Erythroblast (primary cell): Measurements from ENCODE around the gene NPTN.
A peak's percentile ranks its signal among the peaks of the same experiment; 100 is the strongest.
"Not testable (repeated sequence)": the region's sequence is repeated elsewhere in the genome, so short reads cannot be mapped to it uniquely, and the experiment has no call there.

Source experiments
- DNase-seq, 2 experiments: peaks; one replicate each; lab custom pipeline; 2025; lab: John Stamatoyannopoulos, UW
- GATA1 ChIP-seq: IDR thresholded peaks from 2 replicates; pipeline ENCODE4 v1.6.1; 2011; ENCODE audit warnings: low read depth, mild to moderate bottlenecking, control low read depth, low read length, moderate library complexity
- POLR2A ChIP-seq: IDR thresholded peaks from 2 replicates; pipeline ENCODE4 v1.6.1; 2011; ENCODE audit warnings: mild to moderate bottlenecking, low read length

NPTN gene

DNA sequence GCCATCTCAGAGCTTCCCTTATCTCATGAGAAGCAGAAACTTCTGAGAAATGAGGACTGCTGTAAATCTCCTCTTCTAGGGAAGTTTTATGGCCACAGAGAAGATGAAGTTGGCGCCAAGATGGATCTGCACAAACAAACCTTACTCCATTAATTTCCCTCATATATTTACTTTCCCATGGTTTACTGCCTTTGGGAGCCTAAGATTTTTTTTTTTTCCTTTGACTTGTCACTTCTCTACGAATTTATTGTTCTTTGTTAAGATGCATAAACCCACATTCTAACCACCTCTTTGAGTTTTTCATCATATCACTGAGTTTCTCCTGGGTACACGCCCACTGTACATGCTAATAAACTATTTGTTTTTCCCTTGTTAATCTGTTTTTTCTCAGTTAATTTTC is 21.5 kb upstream of the NPTN start:
- no peak for TF ChIP-seq POLR2A
- no peak for TF ChIP-seq GATA1

DNA sequence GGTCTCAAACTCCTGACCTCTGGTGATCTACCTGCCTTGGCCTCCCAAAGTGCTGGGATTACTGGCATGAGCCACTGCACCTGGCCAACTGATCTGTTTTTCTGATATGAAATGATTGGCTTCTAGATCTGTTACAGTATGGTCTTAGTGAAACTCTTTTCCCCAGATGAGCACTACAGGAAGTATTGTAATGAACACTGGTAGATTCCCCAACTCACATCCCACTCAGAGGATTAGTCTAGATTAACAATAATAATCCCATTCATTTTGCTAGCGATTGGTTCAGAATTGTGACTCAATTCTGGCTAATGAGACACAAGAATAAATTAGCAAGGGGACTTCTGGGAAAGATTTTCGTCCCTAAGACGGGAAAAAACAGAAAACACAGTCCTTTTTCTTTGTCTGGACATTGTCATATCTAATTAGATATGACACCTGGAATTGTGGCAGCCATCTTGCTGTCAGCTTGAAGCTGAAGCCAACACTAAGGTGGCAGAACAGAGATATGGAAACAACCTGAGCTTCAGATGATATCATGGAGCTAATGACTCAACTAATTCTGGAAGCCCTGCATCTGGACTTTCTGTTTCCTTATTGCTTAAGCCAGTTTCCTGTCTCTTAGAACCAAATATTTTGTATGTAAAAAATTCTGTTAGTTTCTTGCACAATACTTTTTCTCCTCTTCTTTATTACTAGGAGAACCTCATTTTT is 17.4 kb upstream of the NPTN start:
- no peak for TF ChIP-seq POLR2A
- TF ChIP-seq GATA1 = no peak
- DNase-seq = no peak

More for the DNA sequence above, 21.5 kb upstream of the NPTN start:
- DNase-seq = no peak

DNA sequence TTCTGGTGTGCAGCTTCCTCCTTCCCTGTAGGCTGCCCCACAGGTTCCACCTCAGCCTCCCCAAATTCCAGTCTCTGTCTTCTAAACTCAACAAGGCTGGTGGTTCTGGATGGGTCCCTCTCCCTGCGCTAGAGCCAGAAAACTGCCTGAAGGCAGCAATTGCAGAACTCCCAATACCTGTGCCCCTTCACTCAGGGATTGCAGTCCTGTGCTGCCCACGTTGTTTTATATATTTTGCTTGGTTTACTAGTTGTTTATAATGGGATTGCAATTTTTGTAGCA is 14.8 kb upstream of the NPTN start:
- TF ChIP-seq POLR2A = no peak
- TF ChIP-seq GATA1 = no peak
- no peak for DNase-seq

DNA sequence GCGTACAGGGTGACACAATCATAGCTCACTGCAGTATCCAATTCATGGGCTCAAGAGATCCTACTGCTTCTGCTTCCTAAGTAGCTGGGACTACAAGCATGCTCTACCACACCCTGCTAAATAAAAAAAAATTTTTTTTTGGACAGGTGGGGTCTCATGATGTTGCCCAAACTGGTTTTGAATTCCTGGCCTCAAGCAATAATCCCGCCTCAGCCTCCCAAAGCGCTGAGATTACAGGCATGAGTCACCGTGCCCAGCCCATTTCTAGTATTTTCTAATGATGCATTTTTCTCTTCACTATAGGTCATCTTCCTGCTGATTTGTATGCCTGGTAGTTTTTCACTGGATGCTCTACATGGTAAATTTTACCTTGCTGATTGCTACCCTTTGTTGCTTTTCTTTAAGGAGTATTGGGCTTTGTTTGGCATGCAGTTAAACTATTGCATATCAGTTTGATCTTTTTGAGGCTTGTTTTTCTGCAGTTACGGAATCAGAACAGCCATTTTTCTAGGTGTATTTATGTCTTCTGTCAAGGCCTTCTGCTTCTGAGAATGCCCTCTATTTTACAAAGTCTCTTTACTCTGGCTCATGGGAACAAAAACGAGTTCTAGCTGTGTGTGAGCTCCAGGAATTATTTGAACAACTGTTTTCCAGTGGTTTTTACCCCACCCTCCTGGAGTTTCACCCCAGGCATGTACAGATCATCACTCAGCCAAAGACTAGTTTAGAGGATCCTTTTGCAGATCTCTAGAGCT is 14.2 kb upstream of the NPTN start:
- DNase-seq = no peak
- TF ChIP-seq POLR2A = no peak
- no peak for TF ChIP-seq GATA1

DNA sequence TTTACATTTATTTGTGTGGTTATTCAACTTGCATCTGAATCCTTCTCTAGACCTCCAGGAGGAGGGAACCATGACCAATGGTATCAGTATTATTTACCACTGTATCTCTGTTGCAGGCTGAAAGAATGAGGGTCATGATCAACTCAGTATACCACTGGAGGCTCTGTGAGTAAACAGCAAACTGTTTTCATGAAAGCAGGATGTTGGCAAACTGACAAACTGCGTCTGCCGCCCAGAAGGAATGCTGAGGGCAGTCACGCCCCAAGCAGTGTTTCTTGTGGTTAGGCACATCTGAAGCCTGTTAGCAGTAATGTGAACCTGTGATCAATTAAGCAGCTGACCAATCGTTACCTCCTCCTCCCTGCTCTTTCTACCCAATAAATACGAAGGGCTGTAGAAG is 6.3 kb upstream of the NPTN start:
- DNase-seq = not testable (repeated sequence)

DNA sequence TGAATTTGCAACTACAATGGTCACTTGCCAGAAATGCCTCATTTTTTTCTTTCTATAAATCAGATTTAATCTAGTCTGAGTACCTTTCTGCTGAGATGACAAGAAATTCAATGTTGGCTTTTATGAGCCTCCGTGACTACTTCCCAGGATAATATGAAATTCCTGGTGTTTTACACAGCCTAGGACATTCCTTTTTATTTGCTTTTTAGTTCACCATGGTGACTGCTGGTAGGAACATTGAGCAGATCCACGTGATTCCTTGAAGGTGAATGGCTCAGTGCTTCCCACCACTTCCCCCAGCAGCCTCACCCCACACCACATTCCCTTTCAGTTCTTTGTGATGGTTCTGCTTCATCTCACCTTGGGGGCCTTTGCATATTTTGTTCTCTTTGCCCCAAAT is 4.3 kb upstream of the NPTN start:
- DNase-seq = no peak
- TF ChIP-seq GATA1 = no peak
- TF ChIP-seq POLR2A = no peak

DNA sequence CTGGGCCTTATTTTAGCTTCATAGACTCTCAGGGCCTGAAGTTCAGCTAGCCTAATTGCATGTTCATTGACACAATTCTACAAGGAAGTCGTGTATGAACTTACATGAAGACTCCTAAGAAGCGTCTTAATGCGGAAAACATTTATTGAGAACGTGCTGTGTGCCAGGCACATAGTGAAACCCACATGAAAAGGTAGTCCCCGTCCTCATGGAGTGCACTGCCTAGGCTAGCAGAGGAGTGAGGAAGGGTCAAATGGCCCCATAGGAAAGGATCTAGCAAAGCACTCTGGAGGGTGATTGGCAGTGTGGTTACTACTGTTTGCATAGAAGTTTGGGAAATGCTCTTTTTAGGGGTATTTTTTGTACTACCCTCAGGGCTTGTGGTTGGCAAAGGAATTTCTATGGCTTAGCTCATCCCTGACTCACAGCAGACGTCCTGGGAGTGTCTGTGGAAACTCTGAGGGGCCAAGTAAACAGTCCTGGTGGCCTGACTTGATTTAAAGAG is 854 bp upstream of the NPTN start:
- no peak for TF ChIP-seq POLR2A
- no peak for TF ChIP-seq GATA1
- no peak for DNase-seq

DNA sequence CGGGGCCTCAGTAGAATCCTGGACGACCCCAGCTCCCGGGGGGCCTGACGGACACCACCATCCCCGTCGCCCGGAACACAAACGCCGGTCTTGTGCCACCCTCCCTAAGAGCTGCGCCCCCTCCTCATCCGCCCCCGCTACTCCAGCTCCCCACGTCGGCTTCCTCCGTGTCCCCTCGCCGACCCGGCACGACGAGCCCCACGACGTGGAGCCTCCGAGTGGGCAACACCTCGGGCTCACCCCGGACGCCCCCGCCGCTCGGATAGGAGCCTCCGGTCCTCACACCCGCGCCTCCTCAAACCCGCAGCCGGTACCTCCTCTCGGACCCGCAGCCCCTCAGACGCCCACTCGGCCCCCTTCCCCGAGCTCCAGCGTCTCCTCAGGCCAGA is 525 bp downstream of the NPTN start:
- TF ChIP-seq GATA1 = no peak
- peak in 1 of 2 experiments; percentile 63 for DNase-seq

DNA sequence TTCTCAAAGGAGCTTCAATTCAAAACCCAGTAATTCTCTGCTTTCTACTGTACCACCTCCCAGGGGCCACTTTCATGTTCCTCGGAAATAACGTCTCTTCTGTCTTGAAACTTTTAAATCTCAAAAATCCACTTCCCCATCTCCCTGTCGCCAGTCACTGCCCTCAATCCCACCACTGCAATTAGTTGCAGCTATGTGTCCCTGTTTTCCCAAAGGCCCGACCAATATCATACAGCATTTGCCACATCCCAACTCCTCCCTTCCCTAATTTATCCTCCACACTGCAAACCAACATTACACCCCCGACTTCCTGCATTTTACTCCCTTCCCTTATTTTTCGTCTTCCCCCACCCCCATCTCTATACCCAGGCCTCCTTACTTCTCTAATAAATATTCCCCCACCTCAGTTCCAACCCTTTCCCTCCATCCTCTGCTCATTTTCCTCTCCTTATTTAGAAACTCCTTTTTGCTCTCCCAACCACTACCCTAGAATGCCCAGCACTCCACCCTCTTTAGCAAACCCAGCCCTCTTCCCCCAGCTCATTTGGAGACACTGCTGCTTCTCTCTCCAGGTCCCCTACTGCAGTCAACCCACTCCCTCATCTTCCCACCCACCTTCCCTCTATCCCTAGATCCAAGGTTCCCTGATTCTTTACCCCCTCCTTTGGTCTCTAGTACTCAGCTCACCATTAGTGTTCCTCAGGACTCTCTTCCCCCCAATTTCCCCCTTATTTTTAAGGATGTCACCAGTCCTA is 1.1 kb downstream of the NPTN start:
- peak; percentile 30 for TF ChIP-seq POLR2A
- no peak for TF ChIP-seq GATA1
- DNase-seq = peak; percentile 31 to 55

DNA sequence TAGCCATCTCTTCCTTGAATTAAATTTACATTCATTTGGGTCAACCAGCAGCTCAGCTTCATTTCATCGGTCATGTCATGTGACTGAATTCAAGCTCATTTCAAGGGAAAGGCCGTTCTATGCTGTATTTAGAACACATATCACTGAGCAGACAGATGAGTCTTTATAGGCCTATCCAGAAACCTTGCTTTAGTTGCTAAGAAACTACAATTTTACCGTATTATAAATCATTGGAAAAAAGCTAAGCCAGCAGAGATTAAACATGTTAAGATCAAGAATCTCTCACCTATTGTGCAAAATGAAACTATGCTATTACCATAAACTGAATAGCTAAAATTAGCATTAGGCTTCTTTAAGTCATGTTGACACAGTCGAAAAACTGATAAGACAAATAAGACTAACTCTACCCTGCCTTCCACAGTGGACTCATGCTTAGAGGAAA is 2.2 kb downstream of the NPTN start:
- DNase-seq = peak; percentile 17 to 39
- TF ChIP-seq GATA1 = no peak
- TF ChIP-seq POLR2A = no peak

DNA sequence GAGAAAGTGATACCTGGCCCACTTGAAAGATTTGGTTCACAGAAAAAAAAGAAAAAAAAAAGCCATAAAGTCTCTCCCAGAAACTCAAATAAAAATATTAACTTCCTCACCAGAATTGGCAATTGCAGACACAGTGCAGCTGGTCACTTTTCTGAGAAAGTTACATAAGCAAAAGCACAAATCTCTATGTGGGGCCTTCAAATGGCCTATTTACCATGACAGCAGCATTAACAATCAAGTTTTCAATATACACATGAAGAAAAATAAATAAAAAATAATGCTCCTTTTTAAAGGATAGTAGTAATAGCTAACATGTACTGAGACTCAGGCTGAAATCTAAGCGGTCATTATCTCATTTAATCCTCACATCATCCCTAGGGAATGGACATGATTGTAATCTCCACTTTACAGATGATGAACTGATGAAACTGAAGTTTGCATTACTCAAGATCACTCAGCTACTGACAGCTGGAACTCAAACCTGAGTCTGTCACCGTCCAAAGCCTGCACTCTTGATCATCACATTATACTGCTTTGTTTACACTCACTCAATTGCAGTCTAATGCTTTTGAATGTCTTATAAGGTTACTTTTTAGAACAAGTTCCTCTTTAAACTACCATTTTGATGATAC is 3.3 kb downstream of the NPTN start:
- peak; percentile 2 to 16 for DNase-seq
- TF ChIP-seq POLR2A = no peak
- no peak for TF ChIP-seq GATA1

DNA sequence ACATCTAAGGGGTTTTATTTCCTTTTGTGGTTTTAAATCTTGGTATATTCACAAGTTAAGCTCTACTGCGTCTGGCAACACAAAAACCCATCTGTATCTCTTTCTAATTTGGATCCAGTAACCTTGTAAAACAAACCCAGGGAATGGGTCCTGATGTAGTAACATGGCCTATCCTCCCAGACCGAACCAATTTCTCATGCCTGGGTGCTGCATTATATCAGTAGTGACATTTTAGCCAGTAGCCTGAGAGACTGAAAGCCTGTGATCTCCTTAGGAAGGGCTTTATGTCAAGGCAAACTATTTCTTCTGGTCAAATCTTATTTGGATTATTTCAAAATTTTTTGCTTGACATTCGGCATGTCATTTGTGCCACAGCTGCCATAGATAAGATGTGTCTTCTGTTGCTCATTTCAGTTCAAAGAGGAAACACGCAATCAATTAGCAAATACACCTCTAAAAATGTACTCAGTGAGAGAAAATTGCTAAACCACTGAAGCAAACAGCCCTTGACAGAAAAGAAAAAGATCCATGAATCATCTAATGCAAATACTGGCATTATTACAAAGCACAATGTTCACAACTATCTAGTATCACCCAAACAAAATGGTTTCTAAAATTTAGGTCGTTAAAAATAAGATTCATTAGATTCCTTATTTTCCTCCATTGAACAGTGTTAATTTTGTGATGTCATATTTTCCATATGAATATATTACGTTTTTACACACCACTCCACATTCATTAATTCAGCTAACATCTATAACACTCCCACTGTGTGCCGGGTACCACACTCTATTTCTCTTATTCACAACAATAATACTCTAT is 4.0 kb downstream of the NPTN start:
- no peak for TF ChIP-seq GATA1
- no peak for TF ChIP-seq POLR2A
- DNase-seq = peak; percentile 9 to 11

DNA sequence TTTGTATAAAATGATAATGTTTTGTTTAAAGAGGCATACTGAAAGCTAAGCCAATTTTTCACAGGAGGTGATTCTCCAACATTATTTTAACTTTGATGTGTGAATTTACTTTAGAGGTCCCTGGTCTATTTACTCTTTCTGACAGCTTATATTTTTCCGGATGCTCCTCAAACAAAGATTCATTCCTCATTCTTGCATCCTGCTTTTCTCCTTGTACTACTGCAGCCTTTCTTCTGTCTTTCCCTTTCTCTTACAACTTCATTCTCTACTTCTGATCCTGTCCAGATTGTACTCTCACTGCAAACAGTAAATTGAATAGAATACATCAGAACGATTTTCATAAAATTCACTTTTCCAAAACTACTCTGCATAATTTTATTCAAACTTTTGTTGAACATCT is 5.1 kb downstream of the NPTN start:
- DNase-seq = no peak
- TF ChIP-seq POLR2A (no peak), GATA1 (no peak)
